GM21576 (cell line): ENCODE results near the gene SULT1C3.

ENCODE experiments used
- ATAC-seq: cut with Tn5 transposase; IDR thresholded peaks from one replicate; pipeline ENCODE4 v1.9.1; 2021; ENCODE audit warnings: mild to moderate bottlenecking, moderate library complexity; ENCODE audit not compliant: unreplicated experiment

SULT1C3 gene

DNA sequence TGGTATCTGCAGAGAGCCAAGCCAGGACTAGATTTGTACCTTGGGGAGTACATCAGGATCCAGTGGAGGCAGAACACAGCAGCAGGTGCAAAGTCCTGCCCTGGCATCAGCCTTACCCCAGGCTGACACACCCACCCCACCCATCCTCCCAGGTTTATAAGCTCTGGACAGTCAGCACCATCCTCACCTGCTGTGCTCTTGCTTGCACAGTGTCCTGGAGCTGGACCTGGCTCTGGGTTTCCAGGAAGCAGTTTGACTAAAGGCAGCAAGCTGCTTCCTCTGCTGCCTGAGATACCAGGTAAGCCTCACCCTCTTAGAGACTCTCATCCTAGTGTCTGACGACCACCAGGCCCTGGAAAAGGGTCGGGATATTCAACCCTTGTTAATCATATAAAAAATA lies at the start of gene SULT1C3:
Gene SULT1C3, plus strand, starts transcription at position 183 of the 400 bp plus-strand sequence. CDS start 7,227 bp downstream, outside the sequence.
- ATAC-seq = no peak

DNA sequence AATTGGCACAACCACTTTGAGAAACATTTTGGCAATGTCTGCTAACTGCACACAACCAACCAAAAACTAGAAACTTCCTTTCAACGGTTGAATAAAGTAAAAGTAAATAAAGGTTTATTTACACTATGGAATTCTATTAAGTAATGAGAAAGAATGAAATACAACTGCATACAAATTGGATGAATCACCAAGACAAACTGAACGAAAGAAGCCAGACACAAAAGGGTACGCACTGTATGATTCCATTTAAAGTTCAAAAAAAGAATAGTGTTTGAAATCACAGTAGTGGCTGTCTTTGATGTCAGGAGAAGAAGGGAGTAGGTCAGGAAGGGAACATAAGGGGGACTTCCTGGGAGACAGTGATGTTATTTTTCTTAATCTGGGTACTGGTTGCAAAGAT lies 46.5 kb upstream of the SULT1C3 start:
- ATAC-seq = no peak

DNA sequence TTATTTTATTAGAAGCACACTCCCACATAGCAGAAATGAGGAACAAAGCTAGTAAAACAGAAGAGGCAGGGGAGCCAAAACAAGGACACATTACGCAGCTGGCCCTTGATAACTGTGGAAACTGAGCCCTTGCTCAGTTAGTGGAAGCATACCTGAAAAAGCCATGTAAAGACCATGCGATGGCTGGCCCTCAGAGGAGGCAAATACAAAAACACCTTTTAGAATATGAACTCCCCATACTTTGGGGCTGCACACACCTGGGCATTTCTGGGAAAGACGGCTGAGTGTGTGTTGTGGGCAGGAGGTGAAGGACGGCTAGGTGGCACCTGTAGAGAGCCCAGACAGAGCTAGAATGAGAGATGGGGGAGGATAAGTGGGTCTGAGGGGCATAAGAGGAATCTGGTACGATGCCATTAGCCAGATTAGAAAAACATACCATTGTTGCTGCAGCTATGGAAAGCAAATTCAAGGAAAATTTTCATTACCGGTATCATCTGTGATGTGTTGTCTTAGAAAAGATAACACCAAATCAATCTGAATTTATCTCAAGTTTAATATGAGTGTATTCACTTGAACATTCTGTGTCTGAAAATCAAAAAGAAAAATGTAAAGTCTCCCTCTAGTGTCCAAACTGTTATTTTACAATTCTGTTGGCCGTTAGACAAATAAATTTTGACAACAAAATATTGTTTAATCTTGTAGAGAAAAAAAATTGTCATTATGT lies 45.2 kb upstream of the SULT1C3 start:
- ATAC-seq = no peak

DNA sequence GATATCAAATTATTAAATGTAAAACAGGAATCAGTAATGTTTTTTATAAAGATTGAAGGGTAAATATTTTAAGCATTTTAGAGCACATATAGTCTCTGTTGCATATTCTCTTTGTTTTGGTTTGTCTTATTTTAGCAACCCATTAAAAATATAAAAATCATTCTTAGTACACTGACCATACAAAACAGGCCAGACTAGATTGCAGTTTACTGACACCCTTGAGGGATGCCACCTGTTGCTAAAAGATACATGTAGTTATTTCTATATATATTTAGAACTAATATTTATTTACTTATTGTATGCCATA lies 44.7 kb upstream of the SULT1C3 start:
- no peak for ATAC-seq

DNA sequence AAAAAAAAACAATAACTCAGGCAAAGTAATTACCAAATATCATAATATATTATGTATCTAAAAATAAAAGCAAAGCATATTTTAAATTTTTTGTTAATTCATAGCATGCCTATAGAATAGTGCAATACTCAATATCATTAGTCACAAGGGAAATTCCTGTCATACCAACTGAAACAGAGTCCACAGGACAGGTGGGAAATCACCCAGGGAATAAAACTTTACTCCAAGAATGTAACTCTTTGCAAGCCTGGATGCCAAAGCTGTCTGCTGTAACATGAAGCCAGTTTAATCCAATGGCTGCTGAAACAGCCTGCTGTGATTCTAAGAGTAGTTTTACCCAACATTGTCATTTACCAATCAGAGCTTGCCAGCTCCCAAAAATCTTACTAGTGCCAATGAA lies 40.0 kb upstream of the SULT1C3 start:
- no peak for ATAC-seq

DNA sequence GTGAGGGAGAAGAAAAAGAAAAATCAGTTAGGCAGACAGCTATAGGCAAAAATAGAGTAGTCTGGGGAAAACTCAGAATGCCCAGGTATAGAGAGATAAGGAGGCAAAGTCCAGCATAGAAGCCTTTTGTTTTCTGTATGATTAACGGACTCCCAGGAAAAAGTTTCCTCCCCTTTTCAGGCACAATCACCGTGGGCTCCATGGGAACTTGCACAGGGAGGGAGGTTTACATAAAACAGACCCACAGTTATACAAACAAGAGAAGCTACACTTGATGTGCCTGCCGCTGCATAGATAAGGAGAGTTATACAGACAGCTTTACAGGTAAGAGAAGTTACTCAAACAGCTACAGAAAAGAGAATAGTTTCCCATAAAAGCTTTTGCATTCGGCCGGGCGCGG lies 39.2 kb upstream of the SULT1C3 start:
- no peak for ATAC-seq

DNA sequence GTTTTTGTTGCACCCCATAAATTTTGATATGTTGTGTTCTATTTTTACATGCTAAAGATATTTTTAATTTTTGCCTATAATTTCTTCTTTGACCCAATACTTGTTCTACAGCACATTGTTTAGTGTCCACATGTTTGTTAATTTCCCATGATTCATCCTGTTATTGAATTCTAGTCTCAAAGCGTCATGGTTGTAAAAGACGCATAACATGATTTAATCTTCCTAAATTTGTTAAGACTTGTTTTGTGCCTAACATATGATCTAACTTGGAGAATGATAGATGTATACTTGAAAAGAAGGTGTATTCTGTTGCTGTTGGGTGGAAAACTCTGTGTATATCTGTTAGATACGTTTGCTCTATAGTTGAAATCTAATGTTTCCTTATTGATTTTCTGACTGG lies 27.1 kb upstream of the SULT1C3 start:
- no peak for ATAC-seq

DNA sequence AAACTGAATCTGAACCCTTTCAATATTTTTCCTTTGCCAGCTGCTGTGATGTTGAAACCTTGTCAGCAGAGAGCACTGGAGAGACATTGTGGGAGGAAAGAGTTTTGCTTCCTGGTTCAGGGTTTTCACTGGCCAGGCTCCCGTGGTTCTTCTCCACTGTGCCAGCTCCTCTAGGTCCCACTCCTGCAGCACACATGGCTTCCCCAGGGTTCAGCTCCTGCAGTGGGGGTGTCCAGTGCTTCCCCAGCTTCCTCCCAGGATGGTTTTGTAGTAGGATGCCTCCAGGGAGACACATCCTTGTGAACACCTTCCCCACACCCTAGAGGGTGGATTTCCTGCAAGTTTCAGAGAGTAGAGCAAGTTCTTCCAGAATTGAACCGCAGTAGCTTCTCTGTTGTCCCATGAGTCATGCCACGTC lies 24.0 kb upstream of the SULT1C3 start:
- ATAC-seq = no peak

DNA sequence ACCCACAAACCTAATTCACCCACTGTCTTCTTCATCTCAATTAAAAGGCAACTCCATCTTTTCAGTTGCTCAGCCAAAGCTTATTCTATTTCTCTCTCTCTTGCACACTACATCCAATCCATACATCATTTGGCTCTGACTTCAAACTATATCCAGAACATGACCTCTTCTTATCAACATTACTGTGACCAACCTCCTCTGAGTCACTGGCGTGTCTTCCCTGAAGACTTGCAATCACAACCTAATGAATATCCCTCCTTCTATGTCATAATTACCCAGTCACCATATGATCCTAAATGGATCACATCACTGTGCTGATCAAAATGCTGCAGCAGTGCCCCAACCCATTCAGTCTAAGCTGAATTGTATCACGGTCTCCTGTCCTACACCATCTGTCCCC lies 22.6 kb upstream of the SULT1C3 start:
- no peak for ATAC-seq

DNA sequence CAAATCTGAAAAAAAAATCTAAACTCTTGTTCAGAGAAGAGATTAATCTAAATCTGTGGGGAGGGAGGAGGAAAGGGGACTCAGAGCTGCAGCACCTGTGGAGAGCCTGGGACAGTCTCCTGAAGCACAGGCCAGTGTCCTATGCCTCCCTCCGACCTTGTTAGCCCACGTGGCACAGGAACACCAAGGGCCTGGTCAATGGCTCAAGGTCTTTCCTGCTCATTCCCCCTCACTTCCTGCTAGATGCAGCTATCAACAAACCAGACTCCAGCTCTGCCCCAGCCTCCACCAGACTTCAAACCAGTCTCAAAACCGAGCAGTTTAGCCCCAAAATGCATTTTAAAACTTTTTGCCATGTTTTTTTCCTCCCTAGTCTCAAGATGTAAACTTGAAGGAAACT lies 20.1 kb upstream of the SULT1C3 start:
- no peak for ATAC-seq

DNA sequence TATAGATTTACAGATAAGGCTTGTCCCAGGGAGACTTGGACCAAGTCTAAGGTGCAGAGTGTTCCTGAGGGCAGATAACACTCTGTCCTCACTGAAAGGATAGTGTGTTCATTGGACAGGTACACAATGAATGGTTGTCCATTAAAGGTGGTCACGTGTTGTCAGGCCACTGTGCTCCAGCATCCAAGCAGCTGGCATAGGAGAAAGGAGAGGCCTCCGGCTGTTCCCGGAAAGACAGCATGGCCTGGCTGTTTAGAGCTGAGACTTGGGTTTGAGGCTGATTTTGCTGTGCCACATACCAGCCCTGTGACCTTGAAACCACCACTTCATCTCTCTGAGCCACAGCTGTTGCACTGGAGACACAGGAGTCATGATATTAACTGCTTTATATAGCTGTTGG lies 19.6 kb upstream of the SULT1C3 start:
- no peak for ATAC-seq

DNA sequence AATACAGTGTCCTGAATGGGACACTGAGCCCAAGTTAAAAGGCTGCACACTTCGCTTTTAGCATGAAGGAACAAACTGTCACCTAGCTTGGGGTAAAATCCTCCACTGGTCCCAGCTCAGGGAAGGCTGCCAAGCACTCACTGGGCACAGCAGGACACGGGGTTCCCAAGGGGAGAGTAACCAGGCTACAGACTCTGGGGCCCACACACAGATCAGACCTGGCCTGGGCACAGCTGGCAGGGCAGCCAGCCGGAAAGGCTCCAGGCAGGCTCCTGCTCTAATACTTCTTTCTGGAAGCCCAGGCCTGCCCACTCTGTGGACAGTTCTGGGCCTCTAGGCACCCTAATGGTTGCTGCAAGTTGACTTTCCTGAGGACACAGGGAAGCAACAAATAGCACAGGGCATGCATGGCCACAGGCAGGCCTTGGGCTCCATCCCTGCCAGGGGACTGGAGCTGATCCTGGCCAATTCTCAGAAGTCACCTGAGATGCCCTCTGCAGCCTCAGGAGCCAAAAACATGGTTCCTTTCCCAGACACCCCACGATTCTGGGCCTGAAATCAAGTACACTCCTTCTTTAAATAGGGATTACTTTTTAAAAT lies 18.7 kb upstream of the SULT1C3 start:
- no peak for ATAC-seq

DNA sequence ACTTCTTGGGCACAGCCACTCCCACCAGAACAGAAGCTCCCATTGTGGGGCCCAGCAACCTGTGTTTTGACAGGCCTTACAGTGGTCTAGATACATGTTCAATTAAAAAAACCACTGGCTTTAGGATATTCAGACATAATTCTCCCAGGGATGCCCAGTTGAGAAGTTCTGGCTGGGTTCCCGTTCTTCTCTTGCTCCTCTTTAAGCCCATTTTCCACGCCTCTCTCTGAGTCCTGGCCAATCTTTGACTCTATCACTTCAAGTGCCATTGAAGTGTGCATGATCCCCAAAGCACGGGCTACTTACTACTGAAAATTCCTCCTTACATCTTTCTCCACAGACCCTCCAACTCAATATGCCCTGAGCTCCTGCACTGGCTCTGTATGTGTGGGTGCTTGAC lies 17.5 kb upstream of the SULT1C3 start:
- ATAC-seq = no peak

DNA sequence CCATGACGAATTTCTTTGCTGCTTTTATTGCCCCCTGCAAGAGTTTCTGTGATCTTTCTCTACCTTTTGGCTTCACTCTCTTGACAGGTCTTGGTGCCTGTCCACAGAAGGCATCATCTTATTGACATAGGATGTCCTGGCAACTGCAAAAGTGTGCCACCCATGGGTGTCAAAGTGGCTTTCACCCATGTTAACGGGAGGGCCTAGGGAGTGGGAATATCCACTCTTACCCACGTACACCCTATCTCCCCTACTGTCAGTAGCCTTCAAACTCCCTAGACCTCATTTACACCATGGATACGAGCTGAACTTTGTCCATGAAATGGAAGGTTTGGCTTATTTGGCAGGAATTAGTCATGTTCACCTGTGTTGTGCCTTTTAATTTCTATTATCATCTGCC lies 16.2 kb upstream of the SULT1C3 start:
- ATAC-seq = no peak

DNA sequence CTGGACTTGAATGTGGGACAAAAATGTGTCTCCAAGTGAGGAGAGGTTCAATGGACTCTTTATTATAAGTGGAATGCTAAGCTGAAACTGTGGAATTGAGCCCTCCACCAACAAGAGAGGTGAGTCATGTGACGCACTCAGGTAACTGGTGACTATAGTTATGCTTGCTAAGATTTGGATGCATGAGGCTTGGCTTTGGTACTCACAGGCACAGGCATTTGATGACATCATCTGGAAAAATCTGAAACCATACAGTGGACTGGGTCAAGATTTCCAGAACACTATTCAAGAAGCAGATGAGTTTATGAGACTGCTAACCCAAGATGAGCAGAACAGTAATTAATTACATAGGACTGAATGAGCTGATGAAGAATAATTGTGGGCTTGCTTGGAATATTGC lies 15.7 kb upstream of the SULT1C3 start:
- no peak for ATAC-seq

DNA sequence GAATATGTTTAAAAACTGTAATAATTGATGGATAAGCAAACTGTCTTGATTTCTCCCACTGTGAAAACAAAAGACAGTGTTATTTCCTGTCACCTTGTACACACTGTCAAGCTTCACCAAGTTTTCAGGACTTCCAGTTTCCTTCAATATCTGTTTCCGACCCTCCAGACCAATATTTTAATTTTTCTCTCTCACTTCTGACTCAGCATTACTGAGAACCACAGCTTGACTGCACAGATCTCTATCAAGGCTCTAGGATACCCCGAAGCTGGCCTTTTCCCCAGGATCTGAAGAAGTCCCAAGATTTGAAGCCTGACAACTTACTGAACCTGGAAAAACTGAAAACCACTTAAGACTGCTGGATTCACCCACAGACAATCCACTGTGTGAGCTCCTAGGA lies 13.2 kb upstream of the SULT1C3 start:
- ATAC-seq = no peak

DNA sequence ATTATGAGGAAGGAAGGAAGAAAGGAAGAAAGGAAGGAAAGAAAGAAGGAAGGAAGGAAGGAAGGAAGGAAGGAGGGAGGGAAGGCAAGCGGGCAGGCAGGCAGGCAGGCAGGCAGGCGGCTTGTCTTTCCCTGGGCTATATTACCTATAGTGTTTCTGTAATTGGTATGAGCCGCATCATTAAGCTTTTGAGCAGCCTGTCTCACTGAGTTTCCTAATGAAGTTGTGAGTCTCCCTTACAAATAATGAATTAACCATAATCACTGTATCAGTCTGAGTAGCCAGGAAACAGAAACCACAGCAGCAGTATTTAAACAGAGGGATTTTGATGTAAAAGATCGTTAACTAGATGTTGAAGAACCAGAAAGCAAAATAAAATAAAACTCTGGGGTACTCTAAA lies 11.8 kb upstream of the SULT1C3 start:
- ATAC-seq = no peak

DNA sequence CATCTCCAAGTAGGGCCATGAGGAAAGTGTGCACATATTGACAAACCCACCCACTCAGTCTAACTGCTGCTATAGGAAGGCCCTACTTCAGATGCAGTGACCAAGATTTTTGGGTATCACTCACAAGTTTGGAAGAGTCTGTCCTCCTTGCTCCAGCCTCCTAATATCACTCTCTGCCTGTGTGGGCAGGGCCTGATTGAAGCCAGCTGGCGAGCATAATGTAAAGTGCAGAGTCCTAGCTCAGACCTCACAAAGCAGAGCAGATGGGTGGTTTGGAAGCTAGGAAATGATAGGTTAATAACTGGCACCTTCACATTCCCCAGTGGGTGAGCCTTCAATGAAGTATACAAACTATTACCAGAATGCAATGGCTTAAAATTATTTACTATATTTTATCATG lies 11.2 kb upstream of the SULT1C3 start:
- ATAC-seq = no peak

DNA sequence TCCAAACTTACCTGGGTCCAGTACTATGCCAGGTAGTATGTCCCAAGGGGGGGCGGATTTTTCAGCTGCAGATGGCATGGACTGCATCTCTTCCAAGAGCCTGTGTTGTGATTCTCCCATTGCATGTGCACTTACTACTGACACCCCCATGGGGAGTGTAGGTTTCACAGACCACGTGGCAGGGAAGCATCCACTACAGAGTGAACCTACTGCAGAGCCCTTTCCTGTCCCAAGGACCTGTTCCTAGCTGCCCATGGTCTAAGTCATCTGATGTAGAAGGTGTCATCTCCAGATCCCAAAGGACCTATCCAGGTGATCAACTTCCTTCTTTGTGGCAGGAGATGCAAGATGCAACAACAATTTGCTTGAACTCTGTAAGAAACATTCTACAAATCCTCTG lies 9.9 kb upstream of the SULT1C3 start:
- ATAC-seq = no peak

DNA sequence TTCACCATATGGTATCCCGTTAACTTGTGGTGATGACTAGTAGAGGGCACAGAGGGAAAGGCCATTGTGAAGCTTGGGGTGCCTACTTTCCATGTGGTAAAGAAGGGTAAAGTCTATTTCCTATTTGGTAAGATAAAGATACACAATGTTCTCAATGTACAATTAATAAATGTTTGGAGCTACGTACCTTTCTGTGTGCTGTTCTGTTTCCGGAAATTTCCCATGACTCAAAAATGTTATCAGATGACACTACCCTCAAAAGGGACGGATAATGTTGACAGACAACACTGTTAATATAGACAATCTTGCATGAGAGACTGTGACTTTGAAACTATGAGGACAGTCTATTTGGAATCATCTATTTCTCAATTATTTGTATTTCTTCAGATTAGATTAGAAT lies 4.2 kb upstream of the SULT1C3 start:
- no peak for ATAC-seq

DNA sequence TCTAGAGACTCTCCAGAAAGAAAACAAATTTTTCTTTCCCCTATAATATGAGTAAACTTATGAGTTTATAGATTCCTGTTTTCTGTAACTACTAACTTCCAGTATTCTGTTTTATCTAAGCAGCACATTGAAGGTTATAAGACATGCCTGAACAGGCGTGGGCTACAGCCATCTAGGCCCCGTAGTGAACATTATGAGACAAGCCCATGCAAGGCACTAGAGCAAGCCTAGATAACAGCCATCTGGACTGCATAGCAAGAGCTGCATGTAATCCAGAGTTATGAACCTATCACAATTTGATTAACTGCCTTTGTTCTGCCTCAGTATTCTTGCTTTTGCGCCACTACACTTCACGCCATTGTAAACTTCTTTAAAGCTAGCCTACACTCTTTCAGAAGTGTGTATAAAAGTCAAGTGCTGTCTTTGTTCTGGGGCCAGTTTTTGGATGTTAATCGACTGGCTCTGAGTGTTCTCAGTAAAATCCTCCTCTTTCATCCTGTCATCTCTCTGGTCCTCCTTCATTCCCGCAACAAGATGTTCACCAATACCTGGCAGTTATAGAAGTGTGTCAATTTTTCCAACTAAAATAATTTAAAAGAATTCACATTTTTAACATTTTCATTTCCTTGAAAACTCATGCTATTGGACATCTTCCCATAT lies 3.0 kb upstream of the SULT1C3 start:
- no peak for ATAC-seq

DNA sequence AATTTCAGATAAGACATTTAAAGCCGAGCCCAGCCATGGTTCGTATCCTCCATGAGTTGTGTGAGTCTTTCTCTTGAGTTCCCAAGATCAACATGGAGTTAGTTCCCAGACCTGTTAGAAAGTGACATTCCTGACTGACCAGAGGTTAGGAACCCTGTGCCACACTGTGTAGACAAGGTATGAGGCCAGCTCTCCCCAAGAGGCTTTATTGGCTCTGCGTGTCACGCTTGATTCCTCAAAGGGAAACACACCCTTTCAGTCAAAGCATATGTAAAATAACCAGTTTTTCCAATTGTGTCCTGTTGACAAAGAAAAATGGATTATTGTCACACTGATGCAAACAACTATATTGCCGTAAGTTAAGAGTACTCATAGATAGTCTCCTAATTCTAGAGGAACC lies 1.2 kb downstream of the SULT1C3 start:
- no peak for ATAC-seq

DNA sequence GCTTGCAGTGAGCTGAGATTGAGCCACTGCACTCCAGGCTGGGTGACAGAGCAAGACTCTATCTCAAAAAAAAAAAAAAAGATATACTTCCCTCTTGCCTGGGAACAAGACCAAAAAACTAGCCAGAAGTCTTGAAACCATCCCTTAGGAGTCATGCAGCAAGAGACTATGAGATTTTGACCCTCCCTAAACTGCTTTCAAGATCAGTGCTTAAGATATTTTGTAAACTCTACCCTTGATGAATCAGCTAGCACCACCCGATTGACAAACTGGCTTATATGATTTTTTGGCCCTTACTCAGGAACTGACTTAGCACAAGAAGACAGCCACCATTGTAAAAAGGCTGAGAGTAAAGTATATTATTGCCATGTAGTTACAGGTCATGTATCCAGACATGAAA lies 3.8 kb downstream of the SULT1C3 start:
- no peak for ATAC-seq
